Urinary bladder (tissue), 4 donors: ENCODE results near the gene LMAN2L. TPM values are rescaled to one million over a fixed set of nuclear protein-coding genes. Genes with fewer than 3 reads are reported as not detected.

Source experiments
- DNase-seq: peaks from one replicate; pipeline ENCODE4 v3.0.0-alpha.2; 2015; ENCODE audit errors: extremely low spot score
- H3K27ac ChIP-seq: one replicate; pipeline ENCODE4 v1.5.1; 2013; ENCODE audit warnings: low read depth, mild to moderate bottlenecking, moderate library complexity
- H3K36me3 ChIP-seq: one replicate; pipeline ENCODE4 v1.6.1; 2013; ENCODE audit warnings: mild to moderate bottlenecking, moderate library complexity; ENCODE audit not compliant: insufficient read depth
- H3K4me1 ChIP-seq: one replicate; pipeline ENCODE4 v1.6.1; 2013; ENCODE audit warnings: mild to moderate bottlenecking, moderate library complexity; ENCODE audit not compliant: insufficient read depth
- H3K4me3 ChIP-seq: one replicate; pipeline ENCODE4 v1.5.1; 2013; ENCODE audit warnings: low read depth, low read length
- WGBS: extraction: QIAGEN DNeasy Blood & Tissue Kit; methylation state at CpG from one replicate; pipeline ENCODE4 v1.1.7; 2013; 5-methylcytosine and 5-hydroxymethylcytosine counted together
- polyA plus RNA-seq: library from polyadenylated mRNA; stranded (reverse); fragments of 200-250 nt; gene quantifications from one replicate; pipeline ENCODE4 v1.2.3, GENCODE V29; 2013
- total RNA-seq: library from RNA; depleted of rRNA; stranded (reverse); fragments of >200 nt; gene quantifications from one replicate; pipeline ENCODE4 v1.2.3, GENCODE V29; 2014
- donor health status: healthy with polysubstance abuse.
- donor health status: healthy.

The LMAN2L gene
- total and polyA plus RNA-seq, 2 donors, result 23.5 to 29.9 TPM

DNA sequence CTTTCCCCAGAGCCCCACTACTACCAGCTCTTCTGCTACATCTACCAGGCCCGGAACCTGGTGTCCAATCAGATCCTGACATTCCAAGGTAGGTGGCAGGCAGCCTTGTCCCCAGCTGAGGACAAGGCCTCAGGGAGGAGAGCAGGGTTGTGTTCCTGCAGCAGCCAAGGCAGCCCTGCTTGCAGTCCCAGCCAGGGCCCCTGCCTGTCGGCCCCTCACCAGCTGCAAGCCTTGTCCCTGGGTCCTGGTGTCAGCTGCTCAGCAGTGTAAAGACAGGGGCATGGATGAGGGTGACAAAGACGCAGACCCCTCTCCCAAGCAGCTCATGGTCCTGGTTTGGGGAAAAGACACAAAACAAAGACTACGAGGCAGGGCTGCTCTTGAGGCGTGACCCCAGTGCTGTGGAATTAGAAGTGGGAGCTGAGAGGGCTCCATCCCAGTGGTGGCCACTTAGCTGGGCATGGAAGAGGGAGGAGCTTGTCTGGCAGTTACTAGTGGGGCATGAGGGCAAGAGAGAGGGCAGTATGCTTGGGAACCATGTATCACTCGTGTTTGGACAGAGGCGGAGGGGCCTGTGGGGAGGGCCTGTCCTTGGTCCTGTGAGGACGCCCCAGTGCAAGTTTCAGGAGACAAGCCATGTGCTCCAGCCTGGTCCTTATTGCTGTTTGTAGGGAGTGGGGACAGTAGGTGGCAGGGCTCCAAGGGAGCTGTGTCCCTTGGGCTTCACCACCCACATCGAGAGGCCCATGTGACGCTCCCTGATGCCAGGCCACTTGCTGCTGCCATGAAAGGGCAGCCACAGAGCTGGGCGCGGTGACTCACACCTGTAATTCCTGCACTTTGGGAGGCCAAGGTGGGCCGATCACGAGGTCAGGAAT lies 47.5 kb downstream of the LMAN2L start:
- Histone ChIP-seq H3K27ac (no peak overlapping the region), H3K4me1 (no peaks in the 10 kb centered on the region), H3K4me3 (no peak overlapping the region), H3K36me3 (no peaks in the 10 kb centered on the region)
- WGBS, result 91% methylated on average over 14 of the region's 14 CpGs
- no peak for DNase-seq

- 94% methylated on average over 30 of the region's 30 CpGs for WGBS
- H3K4me3 ChIP-seq, result no peak overlapping the region
- H3K4me1 ChIP-seq, result no peaks in the 10 kb centered on the region
- H3K27ac ChIP-seq, result no peak overlapping the region
- no peak for DNase-seq
- H3K36me3 ChIP-seq, result no peaks in the 10 kb centered on the region
Measured at GRCh38 chr2:96691022-96691612, 48.7 kb downstream of the LMAN2L start.

GRCh38 chr2:96690306-96691021 lies 49.4 kb downstream of the LMAN2L start:
- Histone ChIP-seq H3K4me1 (no peaks in the 10 kb centered on the region), H3K4me3 (no peak overlapping the region), H3K27ac (no peak overlapping the region), H3K36me3 (no peaks in the 10 kb centered on the region)
- DNase-seq, result no peak
- 87% methylated on average over 16 of the region's 16 CpGs for WGBS

DNA sequence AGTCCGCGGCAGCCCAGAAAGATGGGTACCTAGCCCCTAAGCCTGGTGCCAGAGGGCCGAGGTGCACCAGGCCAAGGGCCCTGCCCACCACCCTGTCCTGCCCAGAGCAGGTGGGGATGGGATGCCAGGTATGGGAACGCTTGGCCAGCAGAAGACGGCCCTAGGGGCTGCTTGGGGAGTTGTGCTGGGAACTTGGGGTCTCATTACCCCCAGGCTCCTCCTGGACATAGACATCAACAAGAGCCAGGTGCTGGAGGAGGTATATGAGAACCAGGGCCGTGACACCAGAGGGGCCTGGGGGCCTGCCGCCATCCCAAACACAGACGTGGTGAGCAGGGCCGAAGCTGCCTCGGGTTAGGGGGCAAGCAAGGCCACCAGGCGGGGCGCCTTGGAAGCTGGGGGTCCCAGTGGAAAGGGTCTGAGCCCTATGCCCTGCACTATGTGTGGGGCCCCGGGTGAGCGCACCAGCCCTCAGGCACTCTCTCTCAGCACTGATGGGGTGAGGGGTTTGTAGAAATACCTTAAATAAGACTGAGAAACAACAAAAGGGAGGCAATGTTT lies 50.4 kb downstream of the LMAN2L start:
- no peak overlapping the region for H3K4me3 ChIP-seq
- DNase-seq, result no peak
- no peak overlapping the region for H3K27ac ChIP-seq
- 93% methylated on average over 14 of the region's 14 CpGs for WGBS
- H3K36me3 ChIP-seq, result no peaks in the 10 kb centered on the region
- H3K4me1 ChIP-seq, result no peaks in the 10 kb centered on the region

DNA sequence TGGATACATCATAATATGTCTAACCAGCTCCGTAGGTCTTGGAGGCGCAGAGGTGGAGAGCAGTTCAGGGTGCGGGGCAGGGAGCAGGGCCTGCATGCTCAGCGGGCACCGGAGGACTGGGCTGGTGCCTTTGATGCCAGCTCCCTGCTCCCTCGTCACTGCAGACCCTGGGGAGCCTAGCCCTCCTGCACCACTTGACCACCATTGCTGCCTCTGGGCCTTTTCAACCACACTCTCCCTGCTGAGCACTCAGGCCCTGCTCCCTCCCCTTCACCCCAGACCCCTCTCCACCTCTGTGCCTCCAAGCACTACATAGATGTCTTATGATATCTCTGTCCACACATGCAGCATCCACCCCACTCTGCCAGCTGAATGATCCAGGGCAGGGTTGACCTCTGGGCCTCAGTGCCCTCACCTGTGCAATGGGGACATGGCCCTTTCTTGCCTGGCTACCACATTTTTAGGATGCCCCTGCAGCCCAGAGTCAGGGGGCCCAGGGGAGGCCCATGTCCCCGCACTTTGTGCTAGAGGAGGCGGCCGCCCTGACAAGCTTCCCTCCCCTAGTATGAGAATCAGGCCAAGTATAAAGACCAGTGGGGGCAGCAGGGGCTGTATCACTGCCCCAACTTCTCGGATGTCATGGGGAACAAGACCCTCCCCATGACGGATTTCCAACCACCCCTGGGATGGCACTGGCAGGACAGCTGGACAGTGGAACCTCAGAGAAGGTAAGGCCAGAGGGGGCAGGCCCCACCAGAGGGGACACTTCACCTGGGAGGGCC lies 51.0 kb downstream of the LMAN2L start:
- no peaks in the 10 kb centered on the region for H3K36me3 ChIP-seq
- no peak overlapping the region for H3K4me3 ChIP-seq
- no peak overlapping the region for H3K27ac ChIP-seq
- no peaks in the 10 kb centered on the region for H3K4me1 ChIP-seq
- WGBS, result 93% methylated on average over 11 of the region's 11 CpGs
- DNase-seq, result no peak

DNA sequence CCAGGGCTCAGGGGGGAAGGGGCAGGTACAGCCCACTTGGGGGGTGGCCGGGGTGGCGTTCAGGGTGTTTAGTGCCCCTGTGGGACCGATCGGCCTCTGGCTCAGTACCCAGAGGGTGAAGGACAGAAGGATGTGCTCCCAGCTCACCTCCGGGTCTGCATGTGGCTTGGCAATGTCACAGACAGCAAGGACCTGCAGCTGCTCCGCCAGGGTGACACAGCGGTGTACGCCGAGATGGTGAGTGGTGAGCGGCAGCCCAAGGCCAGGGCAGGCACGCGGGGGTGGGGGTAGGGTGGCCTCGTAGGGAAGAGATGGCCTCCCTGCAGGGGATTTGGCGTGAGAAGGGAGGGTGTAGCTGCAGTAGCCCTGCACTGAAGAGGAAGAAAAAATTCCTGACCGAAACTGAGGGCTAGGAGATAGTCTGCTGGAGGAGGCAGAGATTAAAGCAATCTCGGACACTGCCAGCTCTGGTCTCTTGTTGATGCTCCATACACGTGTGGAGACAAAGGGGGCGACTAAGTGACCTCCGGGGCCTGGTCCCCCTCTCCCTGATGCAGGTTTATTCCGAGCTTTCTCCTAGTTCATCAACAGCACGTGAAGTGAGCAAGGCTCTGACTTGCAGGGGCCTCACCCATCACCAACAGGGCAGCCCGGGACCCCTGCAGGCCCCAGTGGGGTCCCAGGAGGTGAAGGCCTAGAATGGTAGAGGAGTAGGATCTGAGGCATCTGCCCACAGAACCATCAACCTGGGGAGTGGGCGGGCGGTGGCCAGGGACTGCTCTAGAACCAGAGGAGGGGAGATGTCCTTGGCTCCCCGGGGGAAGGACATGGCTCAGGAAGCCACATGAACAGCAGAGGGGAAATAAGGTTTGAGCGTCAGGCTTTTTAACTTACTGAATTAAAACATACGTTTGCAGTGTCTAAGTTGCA lies 51.9 kb downstream of the LMAN2L start:
- Histone ChIP-seq H3K27ac (no peak overlapping the region), H3K36me3 (no peaks in the 10 kb centered on the region), H3K4me1 (no peaks in the 10 kb centered on the region), H3K4me3 (no peak overlapping the region)
- 83% methylated on average over 27 of the region's 27 CpGs for WGBS
- DNase-seq, result no peak

DNA sequence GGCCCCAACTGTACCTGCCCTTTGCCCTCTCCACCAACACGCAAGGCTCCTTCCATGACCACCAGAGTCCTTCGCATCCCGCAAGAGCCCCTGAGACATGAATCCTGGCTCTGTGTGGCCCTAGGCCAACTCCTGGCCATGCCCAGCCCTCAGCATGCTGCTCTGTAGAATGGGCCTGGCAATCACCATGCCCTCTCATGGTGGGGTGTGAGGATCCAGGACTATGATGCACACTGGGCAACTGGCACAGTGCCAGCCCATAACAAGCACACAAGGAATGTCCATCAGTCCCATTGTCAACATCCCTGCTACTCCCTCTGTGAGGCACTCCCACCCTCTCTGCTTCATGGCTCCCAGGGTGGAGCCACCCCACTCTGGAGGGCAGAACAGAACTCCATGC lies 52.6 kb downstream of the LMAN2L start:
- Histone ChIP-seq H3K4me1 (no peaks in the 10 kb centered on the region), H3K36me3 (no peaks in the 10 kb centered on the region), H3K27ac (no peak overlapping the region), H3K4me3 (no peak overlapping the region)
- no peak for DNase-seq
- WGBS, result 96% methylated on average over 3 of the region's 3 CpGs

GRCh38 chr2:96685577-96686459 lies 54.0 kb downstream of the LMAN2L start:
- Histone ChIP-seq H3K36me3 (no peaks in the 10 kb centered on the region), H3K4me3 (no peak overlapping the region), H3K4me1 (no peaks in the 10 kb centered on the region), H3K27ac (no peak overlapping the region)
- no peak for DNase-seq
- WGBS, result 44% methylated on average over 19 of the region's 19 CpGs

DNA sequence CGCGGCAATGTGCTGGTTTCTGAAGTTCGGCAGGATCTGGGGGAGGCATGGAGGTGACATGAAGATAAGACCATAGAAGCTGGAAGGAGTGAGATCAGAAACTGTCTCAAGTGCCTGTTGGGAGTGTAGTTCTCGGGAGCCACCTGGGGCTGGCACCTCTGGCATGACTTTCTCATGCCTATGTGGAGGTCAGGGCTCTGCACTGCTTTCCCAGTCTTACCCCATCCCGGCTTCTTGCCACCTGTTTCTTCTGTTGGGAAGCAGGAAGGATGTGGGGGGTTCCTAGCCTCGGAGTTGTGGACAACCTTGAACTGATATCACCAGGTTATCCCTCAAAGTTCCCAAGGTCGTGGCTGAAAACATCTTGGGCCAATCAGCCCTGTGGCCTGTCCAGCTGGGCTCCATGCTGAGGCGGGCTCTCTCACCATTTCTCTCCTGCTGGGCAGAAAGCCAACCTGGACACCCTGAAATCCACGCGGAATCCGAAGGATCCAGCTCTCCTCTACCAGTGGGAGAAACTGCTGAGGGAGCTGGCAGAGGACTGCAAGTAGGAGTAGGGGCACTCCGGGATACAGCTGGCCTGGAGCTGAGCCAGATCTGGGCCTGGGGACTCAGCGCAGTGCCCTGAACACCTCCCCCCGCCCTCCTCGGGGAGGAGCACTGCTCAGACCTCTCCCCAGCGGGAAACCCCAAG lies 54.8 kb downstream of the LMAN2L start:
- Histone ChIP-seq H3K27ac (no peak overlapping the region), H3K36me3 (no peaks in the 10 kb centered on the region), H3K4me1 (no peaks in the 10 kb centered on the region), H3K4me3 (no peak overlapping the region)
- no peak for DNase-seq
- WGBS, result 49% methylated on average over 16 of the region's 16 CpGs

DNA sequence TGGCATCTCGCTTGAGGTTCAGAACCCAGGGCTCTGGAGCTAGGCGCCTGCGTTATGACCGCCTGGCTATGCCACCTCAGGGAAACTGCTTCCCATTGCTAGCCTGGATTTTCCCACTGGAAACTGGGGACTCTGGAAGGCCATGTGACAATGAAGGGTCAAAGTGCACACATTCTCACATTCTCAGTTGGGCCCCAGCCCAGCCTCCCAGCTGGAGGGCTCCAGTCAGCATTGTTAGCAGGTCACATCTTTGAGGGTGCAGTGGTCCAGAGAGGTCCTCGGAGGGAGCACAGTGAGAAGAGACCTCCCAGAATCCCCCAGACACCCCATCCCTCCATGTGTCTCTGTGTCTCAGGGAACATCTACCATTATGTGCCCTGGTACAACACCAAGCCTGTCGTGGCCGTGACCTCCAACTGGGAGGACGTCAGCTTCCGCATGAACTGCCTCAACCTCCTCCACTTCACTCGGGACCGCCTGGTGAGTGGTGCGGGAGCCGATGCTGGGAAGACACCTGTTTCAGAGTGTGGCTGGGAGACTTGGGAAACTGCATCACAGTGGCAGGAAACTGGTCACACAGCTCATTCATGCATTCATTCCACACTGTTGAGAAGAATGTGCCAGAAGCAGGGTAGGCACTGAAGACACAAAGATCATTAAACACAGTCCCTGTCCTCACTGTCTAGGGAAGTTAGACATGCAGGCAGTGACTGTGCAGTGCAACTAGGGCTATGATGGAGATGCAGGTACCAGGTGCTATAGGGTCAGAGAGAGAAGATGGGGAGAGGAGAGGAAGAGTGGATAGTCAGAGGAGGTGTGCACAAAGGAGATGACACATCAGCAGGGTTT lies 55.7 kb downstream of the LMAN2L start:
- no peaks in the 10 kb centered on the region for H3K36me3 ChIP-seq
- H3K27ac ChIP-seq, result no peak overlapping the region
- WGBS, result 96% methylated on average over 13 of the region's 13 CpGs
- no peak for DNase-seq
- no peaks in the 10 kb centered on the region for H3K4me1 ChIP-seq
- H3K4me3 ChIP-seq, result no peak overlapping the region
